ENCODE data around the gene MAD1L1.
A peak's percentile ranks its signal among the peaks of the same experiment; 100 is the strongest.

MAD1L1 gene

DNA sequence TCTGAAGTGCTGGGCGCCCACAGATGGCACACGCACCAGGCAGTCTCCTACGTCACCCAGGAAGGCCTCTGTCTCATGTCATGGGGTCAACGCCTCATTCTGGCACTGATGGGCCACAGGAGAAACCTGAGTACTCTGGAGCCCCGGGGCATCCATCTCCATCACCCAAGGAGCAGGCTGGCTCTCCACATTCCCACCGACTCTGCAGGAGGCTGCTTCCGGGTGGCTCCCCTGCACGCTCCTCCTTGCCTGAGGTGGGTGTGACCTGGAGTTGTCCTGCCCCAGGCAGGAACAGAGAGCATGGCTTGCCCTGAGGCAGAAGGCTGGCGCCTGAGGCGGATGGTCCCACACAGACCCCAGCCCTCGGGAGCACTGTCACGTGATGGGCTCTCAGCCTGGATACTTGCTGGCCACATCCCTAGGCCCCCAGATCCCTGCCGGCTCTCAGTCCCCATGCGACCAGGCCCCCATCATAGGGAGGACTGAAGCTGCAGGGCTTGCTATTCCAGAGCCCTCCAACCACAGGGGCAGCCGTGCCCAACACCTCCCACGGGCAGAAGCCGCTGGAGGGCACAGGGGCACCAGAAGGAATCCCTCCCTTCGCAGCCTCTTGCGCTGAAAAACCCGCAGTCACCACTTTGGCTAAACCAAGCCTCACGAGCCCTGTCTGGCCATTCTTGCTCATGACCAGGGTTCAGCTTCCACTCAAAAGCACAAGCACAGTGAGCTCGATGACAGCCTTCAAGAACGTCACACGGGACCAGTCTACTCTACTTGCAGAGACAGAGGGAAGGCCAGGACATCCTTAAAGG is 80.7 kb downstream of the MAD1L1 start:
- no peak for DNase-seq

DNA sequence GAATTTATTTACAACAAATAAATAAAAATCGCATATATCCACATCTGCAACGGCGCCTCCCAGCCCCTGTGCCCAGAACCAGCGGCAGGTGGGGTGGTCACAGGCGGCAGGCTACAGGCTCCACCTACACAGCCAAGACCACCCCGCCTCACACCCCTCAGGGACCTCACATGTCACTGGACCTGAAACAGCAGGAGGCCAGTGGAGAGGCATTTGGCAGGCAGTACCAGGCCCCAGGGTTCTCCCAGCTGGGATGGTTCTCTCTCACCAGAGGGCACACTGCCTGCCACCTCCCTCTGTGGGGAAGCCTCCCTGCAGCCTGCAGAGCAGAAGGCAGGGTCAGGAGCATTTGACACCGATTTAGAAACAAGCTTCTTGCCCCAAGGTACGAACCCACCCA is 81.5 kb downstream of the MAD1L1 start:
- no peak for DNase-seq

DNA sequence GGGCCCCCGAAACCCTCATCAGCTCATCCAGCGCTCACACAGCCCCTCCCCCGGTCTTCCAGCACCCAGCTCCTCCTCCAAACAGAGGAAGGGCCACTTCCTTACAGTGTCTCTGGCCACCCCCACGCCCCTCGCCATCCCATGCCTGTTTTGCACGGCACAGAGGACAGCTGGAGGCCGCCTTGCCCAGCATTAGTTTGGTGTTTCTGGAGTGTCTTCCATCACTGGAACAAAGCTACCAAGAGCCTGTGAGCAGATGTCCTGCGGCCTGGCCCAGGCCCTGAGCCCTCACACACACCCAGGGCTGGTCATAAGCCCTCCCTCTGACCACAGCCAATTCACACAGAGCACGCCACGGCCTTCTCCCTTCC is 82.3 kb downstream of the MAD1L1 start:
- no peak for DNase-seq

DNA sequence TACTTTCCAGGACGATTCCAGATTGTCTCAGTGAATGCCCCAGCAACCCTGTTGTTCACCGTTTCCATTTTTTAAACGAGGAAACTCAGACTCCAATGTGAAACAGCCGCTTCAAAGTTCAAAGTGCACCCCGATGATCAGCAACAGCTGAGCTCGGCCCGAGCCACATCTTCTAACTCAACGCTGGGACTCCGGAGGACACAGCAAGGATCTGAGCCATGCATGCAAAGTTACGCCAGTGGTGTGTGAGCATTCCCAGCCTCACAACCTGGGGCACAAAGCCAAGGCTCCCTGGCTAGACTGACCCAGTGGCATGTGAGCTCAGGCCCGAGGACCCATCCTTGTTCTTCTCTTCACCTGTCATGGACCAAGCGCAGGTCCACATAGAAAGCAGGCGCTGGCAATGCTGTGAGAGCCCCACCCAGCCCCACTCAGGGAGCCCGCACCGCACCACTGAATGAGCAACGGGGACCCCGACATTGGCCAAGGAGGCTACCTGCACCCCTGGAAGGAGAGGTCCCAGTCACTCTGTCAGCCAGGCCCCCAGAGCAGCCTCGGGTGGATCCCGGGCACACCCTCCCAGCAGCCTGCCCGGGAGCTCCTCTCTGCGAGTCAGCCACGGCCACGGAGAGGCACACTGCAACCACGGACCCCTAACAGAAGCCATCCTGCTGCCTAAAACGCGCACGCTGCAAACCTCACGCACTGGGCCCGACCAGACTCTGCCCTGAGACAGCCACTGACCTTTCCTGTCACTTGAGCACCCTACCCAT is 82.9 kb downstream of the MAD1L1 start:
- no peak for DNase-seq

DNA sequence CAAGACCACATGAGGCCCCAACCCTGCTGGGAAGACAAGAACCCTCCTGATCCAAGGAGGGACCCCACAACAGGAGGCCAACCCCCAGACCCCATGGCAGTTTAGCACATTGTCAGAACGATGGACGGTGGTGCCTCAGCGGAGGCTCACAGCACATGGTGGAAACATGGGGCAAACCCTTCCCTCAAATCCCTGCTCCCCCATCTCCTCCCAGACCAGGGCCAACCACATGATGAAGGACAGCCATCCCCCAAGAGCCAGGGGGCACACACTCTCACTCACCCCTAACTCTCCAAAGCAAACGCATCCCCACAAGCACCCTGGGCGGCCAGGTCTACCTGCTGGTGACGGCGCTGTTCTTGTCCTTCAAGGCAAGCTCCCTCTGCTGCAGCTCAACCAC is 83.9 kb downstream of the MAD1L1 start:
- DNase-seq: no peak

DNA sequence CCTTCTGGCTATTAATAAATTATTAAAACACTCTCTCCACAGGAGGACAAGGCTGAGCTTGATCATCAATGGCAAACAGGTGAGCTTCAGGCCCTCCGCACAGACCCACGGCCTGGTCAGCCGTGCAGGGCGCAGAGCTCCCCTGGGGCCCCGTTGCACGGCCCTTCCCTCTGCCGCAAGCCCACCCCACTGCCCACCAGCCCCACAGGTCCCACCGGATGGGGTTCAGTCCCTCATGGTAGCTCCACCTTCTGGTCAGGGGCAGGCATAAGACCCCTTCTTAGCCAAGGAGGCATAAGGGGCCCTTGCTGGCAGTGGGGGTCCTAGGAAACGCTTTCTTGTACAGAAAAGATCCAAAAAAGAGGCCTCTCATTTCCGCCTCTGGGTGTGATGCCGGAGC is 84.6 kb downstream of the MAD1L1 start:
- no peak for DNase-seq

DNA sequence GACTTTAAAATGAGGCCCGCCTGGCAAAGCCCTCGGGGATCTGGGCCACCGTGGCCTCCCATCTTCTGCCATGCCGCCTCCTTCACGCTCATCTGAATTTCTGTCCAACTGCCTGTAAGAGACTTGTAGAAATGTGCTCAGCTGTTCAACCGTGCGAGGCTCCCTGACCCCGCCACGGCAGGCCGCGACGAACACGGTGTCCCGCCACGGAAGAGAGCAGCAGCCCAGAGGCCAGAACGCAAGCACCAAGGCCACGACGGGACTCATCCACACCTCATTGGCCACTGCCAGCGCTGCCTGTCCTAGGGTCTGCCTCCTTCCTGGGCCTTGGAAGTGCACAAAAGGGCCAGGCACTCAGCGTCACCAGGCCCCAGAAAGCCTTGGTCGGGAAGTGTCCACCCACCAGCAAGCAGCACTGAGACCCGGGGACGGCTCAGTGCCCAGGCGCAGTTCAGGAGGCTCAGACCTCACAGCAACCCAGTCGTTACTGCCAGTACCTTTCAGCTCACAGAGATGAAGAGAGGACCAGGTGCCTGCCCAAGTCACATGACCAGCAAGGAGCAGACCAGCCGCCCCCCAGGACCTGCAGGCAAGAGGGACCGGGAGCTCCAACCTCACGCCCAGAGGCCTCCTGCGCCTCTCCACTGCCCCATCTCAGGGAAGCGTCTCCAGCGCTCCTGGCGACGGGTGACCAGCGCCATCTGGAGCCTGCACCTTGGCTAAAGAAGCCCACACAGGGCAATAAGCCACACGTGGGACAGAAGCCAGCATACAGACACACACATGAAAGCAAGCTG is 85.9 kb downstream of the MAD1L1 start:
- no peak for DNase-seq

DNA sequence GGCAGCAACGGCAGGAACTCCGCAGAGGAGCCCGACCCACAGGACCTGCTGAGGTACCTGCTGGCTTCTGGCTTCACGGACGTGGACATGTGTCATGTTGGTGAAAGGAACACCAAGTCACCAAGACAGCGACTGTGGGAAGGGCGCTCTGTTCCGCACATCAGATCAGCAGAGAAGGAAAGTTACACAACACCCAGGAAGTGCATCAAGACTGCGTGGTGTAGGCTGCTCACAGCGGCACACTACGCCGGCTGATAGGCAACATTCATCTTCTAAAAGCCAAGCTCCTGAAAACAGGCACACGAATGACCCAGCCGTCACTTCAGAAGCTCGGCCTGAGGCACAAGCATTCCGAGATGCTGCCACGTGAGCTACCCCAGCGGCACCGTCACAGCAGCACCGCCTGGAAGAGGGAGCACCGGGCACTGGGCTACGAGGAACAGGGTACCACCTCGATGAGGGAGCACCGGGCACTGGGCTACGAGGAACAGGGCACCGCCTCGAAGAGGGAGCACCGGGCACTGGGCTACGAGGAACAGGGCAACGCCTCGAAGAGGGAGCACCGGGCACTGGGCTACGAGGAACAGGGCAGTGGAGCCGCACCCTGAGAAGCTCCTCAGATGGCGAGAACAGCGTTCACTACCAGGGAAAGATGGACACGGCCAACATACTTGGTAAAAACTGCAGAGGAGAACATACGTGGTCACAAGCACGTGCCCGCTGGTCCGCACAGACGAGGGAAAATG is 86.7 kb downstream of the MAD1L1 start:
- no peak for DNase-seq

DNA sequence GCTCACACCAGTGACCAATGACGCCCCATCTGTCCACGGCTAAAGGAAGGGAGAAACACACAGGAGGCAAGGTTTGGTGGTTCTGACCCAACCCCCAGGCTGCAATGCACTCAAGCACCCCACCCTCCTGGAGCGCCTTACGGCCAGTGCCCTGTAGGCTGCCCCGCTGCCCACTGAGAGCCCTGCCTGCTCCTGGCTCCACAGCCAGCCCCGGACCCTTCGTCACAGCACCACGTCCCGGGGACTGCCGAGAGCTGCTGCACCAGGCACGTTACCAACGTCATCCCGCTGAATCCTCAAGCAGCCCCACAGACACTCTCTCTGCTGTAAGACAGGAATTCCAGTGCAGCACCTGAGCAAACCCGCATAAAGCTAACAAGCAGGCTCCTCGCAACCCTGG is 87.8 kb downstream of the MAD1L1 start:
- DNase-seq: no peak

DNA sequence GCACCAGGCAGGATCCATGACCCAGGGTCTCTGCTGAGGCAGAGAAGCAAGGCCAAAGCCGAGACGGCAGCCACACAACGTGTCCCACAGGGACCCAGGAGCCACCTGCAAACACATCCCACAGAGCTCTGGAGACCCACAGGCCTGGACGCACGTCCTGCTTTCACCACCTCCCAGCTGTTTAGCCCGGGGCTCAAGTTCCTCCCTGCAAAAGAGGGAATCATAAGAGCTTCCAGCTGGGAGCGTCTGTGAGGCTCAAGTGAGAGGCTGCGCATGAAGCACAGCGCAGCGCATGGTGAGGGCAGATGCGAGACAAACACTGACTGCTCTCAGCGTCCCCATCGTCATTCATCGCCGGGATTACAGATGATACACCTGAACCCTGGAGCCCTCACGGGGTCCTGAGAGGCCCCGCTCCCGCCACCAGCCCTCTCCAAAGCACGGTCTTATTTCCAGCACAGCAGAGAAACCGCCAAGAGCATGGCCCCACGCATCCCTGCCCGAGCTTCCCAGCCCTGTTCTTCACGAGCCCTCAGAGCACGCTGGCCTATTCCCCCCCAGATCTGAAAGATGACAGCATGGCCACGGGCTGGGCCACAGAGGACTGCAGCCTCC is 88.7 kb downstream of the MAD1L1 start:
- no peak for DNase-seq

DNA sequence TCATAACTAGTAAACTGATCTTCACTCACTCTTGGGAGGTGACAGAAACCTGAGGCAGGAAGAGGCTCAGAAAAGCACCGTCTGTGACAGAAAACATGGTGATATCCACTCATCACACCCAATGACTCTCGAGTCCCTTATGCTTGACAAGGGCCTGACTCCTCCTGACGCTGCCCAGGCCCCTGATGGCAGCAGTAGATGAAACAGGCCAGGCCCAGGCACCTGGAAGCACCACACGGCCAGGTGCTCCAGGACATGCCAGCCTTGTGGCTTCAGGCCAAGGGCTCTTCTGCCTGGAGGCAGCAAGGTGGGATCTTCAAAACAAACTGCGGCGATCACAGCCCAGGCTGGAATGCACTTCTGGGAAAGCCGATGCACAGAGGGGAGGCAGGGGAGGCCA is 89.3 kb downstream of the MAD1L1 start:
- no peak for DNase-seq

DNA sequence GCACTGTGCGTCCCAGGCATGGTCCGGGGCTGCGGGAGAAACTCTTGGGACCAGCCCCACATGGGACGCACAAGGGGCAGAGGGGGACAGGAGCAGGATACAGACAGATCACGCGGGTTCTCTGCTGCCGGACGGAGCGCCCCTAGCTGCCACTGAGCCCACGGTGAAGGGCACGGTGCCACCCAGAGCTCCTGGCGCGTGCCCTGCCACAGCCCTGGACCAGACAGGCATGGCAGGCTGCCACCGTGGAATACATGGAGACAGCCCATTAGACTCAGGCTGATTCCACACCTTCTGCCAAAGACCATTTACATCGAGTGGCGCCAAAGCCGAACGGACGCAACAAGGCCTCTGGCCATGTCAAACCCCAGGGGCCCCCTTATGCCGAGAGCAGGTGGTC is 90.4 kb downstream of the MAD1L1 start:
- no peak for DNase-seq

DNA sequence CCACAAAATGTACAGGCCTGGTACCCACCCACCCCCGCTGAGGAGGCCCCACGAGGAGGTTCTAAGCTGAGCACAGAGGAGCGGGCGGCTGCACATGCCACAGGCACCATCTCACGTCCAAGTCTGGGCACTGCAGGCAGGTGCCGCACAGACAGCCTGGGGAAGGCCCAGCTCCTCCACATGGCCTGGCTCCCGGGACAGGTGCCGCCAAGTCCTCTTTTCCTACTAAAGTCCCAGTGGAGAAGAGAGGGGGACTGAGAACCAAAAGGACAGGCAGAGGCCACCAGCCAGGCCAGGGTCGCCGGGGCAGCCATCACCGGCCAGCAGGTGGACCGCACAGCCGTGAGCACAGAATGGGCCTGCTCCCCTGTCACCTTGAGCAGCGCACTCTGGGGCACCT is 91.1 kb downstream of the MAD1L1 start:
- no peak for DNase-seq

DNA sequence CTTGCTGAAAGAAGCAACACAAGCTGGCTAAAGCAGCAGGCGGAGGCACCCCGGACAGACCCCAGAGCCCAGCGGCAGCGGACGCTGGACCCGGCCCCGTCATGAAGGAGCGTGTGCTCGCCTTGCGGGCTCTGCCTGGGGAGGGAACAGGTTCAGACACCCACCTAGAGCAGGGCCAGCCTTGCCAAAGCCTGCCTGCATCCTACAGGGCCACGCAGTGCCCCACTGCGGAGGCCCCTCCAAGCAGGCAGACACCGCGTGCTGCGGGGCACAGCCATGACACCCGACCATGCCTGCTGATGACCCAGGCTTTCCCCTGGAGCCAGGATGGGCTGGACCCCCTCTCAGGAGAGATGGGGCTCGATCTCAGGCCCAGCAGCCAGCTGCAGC is 91.7 kb downstream of the MAD1L1 start:
- no peak for DNase-seq

DNA sequence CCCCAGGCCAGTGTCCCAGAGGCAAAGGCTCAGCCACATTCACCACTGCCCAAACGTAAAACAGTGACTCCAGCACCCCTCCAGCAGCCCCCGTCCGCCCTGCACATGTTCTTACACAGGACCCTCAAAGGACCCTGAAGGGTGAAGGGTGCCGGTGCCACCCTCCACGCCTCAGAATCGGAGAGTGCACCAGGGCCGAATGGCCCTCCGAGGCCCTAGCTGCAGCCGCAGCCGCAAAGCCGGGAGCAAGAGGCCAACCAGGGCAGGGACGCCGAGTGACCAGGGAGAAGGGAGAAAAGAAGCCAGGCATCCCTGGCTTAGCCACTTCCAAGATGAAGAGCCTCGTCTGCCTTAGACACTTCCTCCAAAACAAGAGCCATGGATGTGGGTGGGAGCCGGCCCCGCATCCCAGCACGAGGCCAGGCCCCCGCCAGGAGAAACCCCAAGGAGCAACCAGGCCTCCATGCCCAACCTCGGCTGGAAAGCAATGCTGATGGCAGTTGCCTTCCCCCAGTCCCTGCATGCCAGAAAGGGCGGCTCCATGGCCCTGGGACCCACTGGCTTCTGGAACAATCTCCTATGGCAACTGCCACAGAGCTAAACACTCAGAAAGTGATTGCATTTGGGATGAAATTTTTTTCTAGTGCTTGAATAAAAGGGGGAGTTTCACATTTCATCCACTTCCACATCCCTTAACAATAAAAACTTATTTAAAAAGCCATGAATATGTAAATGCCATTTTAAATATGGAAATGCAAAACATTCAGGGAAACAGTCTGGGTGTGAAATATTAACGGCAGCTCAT is 92.3 kb downstream of the MAD1L1 start:
- DNase-seq: no peak

DNA sequence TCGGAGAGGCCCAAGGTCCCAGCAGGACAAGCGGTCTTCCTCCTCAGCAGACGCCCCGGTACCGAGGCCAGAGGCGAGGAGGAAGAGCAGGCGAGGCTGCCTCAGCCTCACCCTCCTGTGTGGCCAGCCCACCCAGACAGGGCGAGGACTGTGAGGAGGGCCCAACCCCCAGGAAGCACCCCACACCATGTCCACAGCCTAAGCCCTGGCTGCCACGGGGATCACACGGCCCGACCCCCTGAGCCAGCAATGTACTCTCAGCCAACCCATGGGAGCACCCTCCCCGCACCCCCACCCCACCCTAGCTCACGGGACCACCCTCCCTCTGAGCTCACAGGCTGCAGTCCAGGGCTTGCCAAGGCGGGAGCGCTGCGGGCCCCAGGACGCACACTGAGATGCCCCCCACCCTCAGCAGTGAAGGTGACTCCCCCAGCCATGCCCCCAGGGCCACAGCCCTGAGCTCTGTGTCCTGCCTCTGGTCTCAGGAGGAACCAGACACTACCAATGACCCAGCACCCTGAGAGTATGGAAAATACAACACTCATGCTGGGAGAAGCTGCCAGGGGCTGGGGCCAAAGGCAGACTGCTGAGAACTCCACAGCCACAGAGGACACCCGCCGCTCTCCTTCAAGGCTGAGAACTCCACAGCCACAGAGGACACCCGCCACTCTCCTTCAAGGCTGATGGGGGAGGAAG is 93.6 kb downstream of the MAD1L1 start:
- DNase-seq: no peak

DNA sequence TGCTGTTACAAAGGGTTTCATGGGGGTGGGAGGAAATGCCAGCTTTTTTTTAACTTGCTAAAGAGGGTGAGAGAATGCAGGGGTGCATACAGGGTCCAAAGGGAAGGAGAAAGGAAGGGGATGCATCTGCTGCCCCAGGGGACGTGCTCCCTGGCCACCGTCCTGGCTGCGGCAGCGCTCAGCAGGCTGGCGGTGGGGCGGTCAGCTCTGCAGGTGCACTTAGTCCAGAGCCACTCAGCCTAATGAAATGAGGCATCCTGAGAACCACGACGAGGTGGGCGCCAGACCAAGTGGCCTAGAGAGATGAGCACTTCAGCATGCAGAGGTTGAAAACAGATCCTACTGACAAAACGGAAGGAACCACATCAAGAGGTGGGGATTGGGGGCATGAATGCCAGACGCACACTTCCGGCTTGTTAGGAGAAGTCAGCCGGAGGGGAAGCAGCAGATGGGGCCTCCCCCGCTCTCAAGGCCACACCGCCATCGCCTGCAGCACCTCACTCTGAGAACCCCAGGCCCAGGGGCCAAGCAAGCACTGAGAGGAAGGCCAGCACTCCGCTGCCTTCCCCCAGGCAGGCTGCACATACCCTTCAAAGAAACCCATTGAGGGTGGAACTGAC is 94.5 kb downstream of the MAD1L1 start:
- peak in 2 of 4 experiments; percentile 35 to 42 for DNase-seq

DNA sequence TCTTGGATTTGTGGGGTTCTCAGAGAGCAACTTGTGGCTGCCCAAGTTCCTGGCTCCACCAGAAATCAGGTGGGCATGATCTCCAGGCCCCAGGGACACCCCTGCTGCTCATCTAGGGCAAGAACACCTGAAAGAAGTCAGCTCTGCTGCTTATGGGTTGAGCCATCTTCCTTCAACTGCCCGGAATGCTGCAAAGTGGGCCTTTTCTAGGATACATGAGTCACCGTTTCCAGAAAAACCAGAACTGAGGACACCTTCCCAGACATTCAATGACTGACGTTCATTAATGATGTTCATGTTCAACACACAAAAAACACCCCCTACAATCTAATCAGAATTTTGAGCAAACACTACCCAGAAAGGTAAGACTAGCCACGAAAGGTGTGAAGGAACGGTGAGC is 98.0 kb downstream of the MAD1L1 start:
- no peak for DNase-seq

DNA sequence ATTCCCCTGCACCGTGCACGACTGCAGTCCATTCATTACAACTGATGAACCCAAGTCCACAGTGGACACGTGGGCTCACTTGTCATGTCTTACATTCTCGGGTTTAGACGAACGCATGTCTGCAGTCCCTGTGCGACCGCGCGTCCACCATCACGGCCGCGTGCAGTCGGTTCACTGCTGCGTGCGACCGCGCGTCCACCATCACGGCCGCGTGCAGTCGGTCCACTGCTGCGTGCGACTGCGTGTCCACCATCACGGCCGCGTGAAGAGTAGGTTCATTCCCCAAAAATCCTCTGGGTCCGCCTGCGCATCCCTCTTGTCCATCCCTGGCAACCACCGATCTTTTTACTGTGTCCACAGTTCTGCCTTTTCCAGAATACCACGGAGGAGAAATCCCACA is 100.5 kb downstream of the MAD1L1 start:
- no peak for DNase-seq

DNA sequence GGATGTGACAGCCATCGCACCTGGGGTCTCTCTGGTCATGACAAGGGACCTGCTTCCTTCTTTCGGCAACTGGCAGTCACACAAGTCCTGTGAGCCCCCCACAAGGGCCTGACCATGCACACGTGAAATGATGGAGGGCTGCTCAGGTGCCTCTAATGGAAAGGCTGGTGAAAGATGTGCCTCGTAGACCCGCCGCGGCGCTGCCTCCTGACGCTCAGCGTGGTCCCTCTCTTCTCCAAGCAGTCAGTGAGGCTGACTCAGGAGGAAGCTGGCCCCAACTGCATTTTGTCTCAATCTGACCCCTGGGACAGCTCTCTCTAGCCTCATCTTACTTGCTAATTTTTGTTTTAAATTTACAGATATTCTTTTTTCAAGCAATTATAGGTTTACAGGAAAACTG is 100.9 kb downstream of the MAD1L1 start:
- DNase-seq: no peak

DNA sequence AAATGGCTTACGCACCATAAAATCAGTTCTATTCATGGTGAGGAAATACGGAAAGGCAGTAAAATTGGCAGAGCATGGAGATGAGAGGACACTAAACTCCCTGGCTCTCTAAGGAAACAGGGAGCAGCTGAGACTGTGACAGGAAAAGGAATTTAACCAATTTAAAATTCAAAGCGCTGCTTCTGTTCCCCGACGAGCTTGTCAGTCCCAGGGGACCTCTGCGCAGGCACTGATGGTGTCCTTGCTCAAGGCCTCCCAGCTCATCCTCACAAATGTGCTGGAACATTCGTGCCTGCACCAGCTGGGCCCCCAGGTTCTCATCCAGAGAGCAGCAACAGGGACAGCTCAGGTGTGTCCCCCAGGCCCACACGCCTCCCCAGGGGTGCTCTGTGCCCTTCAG is 101.4 kb downstream of the MAD1L1 start:
- DNase-seq: no peak
